Measurements from ENCODE around the gene ANGPT4.
"Not testable (repeated sequence)": the region's sequence is repeated elsewhere in the genome, so short reads cannot be mapped to it uniquely, and the experiment has no call there.

GRCh38 chr20:827981-828380 is 88.2 kb downstream of the ANGPT4 start:
- TF ChIP-seq CTCF (IDR thresholded peaks at IDR 0.05; ENCODE audit: low read depth, low read length); EZH2phosphoT487 (IDR thresholded peaks at IDR 0.05; ENCODE audit: low read depth): not testable (repeated sequence)
